HepG2 (cell line): ENCODE measurements around the gene ATP1A1. TPM values are rescaled to one million over a fixed set of nuclear protein-coding genes. Genes with fewer than 3 reads are reported as not detected.

Experiments used
- ATAC-seq: fragments of 200-7000 bp; cut with Tn5 transposase; 3 replicates; pipeline ENCODE4 v1.9.1; 2020; ENCODE audit warnings: mild to moderate bottlenecking, moderate library complexity
- BruUV-seq: library from RNA; stranded (reverse); fragments of 400-500 nt; replicated peaks from 2 replicates; lab custom pipeline; 2021; lab: Mats Ljungman, UMichigan
- CTCF ChIA-PET: fragments of 300-600 bp; formaldehyde crosslinking; extraction: SDS; loops from one replicate; lab custom pipeline; 2021; ENCODE audit warnings: low total read pairs, inconsistent platforms, low intra/inter-chr PET ratio; lab: Yijun Ruan, JAX
- POLR2A ChIA-PET: fragments of 350-600 bp; sonication (Branson Sonifier 250); formaldehyde crosslinking; loops from one replicate; lab custom pipeline; 2020; ENCODE audit warnings: antibody characterized with exemption, inconsistent platforms; lab: Yijun Ruan, JAX
- DNase-seq: peaks from one replicate; pipeline ENCODE4 v3.0.0-alpha.2; 2015; ENCODE audit warnings: low spot score
- FAIRE-seq: peaks from 3 replicates; lab custom pipeline; 2011; peaks lifted over from hg19 to GRCh38; lab: Jason Lieb, UNC
- H2AFZ ChIP-seq: one replicate; pipeline ENCODE4 v1.6.1; 2011; ENCODE audit warnings: low read length, inconsistent platforms
- H3K27ac ChIP-seq: fragments of 300-600 bp; 3 replicates; pipeline ENCODE4 v1.8.0; 2011; ENCODE audit warnings: mixed run types, mild to moderate bottlenecking, mixed read lengths, low read length, inconsistent platforms; ENCODE audit not compliant: insufficient read depth; ENCODE audit errors: extremely low read length
- H3K27me3 ChIP-seq, 2 experiments: fragments of 200-600 bp in 1 of 2; 2 replicates in 1 of 2; 3 replicates in 1 of 2; pipeline versions ENCODE4 v1.6.0 to v1.8.0; 2011; ENCODE audit warnings: low read length in 2 of 2, mild to moderate bottlenecking in 2 of 2, moderate library complexity in 2 of 2, inconsistent platforms in 1 of 2; ENCODE audit not compliant: insufficient read depth in 2 of 2, control insufficient read depth in 1 of 2
- H3K36me3 ChIP-seq, 2 experiments: fragments of 200-600 bp in 1 of 2; replicated peaks in 1 of 2; 2 replicates in 1 of 2; 3 replicates in 1 of 2; pipeline versions ENCODE4 v1.5.1 to v1.8.0; 2011; ENCODE audit warnings: low read length in 2 of 2, inconsistent platforms in 1 of 2; ENCODE audit not compliant: insufficient read depth in 2 of 2, control insufficient read depth in 1 of 2
- H3K4me1 ChIP-seq: 2 replicates; pipeline ENCODE4 v1.5.1; 2012; ENCODE audit warnings: low read length, inconsistent platforms; ENCODE audit not compliant: insufficient read depth
- H3K4me2 ChIP-seq: 2 replicates; pipeline ENCODE4 v1.6.0; 2011; ENCODE audit warnings: low read depth, low read length, inconsistent platforms
- H3K4me3 ChIP-seq, 3 experiments: fragments of 200-600 bp in 1 of 3; sonication (generic), shearing (Covaris generic) in 1 of 3; replicated peaks in 1 of 3; 2 replicates each; pipeline ENCODE4 v1.5.1; 2011 to 2016; ENCODE audit warnings: low read length in 3 of 3, inconsistent platforms in 2 of 3, low read depth in 2 of 3, mild to moderate bottlenecking in 2 of 3, control low read depth in 1 of 3, mixed read lengths in 1 of 3; ENCODE audit not compliant: insufficient read depth in 1 of 3
- H3K79me2 ChIP-seq: one replicate; pipeline ENCODE4 v1.6.1; 2011; ENCODE audit warnings: low read length, inconsistent platforms; ENCODE audit not compliant: insufficient read depth
- H3K9ac ChIP-seq: 2 replicates; pipeline ENCODE4 v1.6.0; 2011; ENCODE audit warnings: mild to moderate bottlenecking, low read depth, low read length, inconsistent platforms; ENCODE audit not compliant: insufficient read depth
- H3K9me3 ChIP-seq: 2 replicates; pipeline ENCODE4 v1.5.1; 2012; ENCODE audit warnings: mild to moderate bottlenecking, low read length
- H4K20me1 ChIP-seq: 2 replicates; pipeline ENCODE4 v1.6.0; 2011; ENCODE audit warnings: inconsistent platforms, mild to moderate bottlenecking, low read length, moderate library complexity; ENCODE audit not compliant: insufficient read depth
- CHCHD3 ChIP-seq: sonication (generic); formaldehyde crosslinking; IDR thresholded peaks from 2 replicates; pipeline ENCODE4 v1.8.0; 2022; ENCODE audit warnings: mild to moderate bottlenecking, missing genetic modification reagents, moderate library complexity
- MBD4 ChIP-seq: IDR thresholded peaks from 2 replicates; pipeline ENCODE4 v1.6.1; 2012; ENCODE audit warnings: low read length, inconsistent platforms, borderline replicate concordance
- MEIS2 ChIP-seq: sonication (generic); formaldehyde crosslinking; IDR thresholded peaks from 2 replicates; pipeline ENCODE4 v1.9.0; 2021; ENCODE audit warnings: mild to moderate bottlenecking, missing genetic modification reagents
- POLR2G ChIP-seq: fragments of 200-400 bp; formaldehyde crosslinking; IDR thresholded peaks from 2 replicates; pipeline ENCODE4 v1.6.1; 2018; ENCODE audit warnings: mild to moderate bottlenecking, low read depth, low read length, moderate library complexity
- SAP130 ChIP-seq: IDR thresholded peaks from 2 replicates; pipeline ENCODE4 v1.6.1; 2016; ENCODE audit warnings: low read depth
- ZBTB7A ChIP-seq: sonication (generic); formaldehyde crosslinking; IDR thresholded peaks from 2 replicates; pipeline ENCODE4 v1.8.0; 2022; ENCODE audit warnings: mild to moderate bottlenecking, missing genetic modification reagents
- ZNF556 ChIP-seq: sonication (generic); formaldehyde crosslinking; IDR thresholded peaks from 2 replicates; pipeline ENCODE4 v1.4.0; 2020; ENCODE audit warnings: mild to moderate bottlenecking, missing genetic modification reagents, borderline replicate concordance
- WGBS: methylation state at CpG from one replicate; pipeline ENCODE4 v1.1.6; 2017; ENCODE audit warnings: low lambda C conversion rate; 5-methylcytosine and 5-hydroxymethylcytosine counted together
- in situ Hi-C: cut with HindIII; loops from 2 replicates; pipeline ENCODE4 v1.10.0; 2017; ENCODE audit warnings: low pct_unique_long_range_greater_than_20kb; ENCODE audit not compliant: extremely low pct_ligation_motif_present
- intact Hi-C: fragments of 100-400 bp; cut with micrococcal nuclease; formaldehyde crosslinking; loops from one replicate; pipeline ENCODE4 v1.10.0; 2022; ENCODE audit not compliant: unreplicated experiment
- polyA plus RNA-seq, 8 experiments: library from polyadenylated mRNA; depleted of rRNA in 3 of 8; stranded (reverse) in 7 of 8; unstranded in 1 of 8; fragments of >200 nt; fragmentation: Illumina TruSeq in 4 of 8; extraction: Trizol in 4 of 8; gene quantifications; 2 replicates each; pipeline versions ENCODE4 v1.2.1 to v1.2.3, GENCODE V29; 2011 to 2016; ENCODE audit warnings: low read depth in 4 of 8, missing spikeins in 1 of 8, mixed read lengths in 1 of 8; ENCODE audit not compliant: insufficient read depth in 1 of 8
- total RNA-seq, 5 experiments: library from RNA; depleted of rRNA; stranded (reverse); fragments of >200 nt; fragmentation: Illumina TruSeq; extraction: Trizol; gene quantifications; 2 replicates each; pipeline ENCODE4 v1.2.3, GENCODE V29; 2016; ENCODE audit warnings: low read depth in 1 of 5
- TF ChIP-seq, protein P1 (sequence below): sonication (generic); formaldehyde crosslinking; IDR thresholded peaks from 2 replicates; pipeline ENCODE4 v1.5.0; 2020; ENCODE audit warnings: missing genetic modification reagents
- TF ChIP-seq, protein P2 (sequence below): sonication (generic); formaldehyde crosslinking; conservative IDR thresholded peaks from 2 replicates; pipeline ENCODE4 v1.4.0; 2020; ENCODE audit warnings: missing genetic modification reagents

ATP1A1 gene
- total and polyA plus RNA-seq, 2 of the 13 experiments (the other 11 are each of a cell fraction or from before 2014, with no cell fraction given), result 280 to 705 TPM

DNA sequence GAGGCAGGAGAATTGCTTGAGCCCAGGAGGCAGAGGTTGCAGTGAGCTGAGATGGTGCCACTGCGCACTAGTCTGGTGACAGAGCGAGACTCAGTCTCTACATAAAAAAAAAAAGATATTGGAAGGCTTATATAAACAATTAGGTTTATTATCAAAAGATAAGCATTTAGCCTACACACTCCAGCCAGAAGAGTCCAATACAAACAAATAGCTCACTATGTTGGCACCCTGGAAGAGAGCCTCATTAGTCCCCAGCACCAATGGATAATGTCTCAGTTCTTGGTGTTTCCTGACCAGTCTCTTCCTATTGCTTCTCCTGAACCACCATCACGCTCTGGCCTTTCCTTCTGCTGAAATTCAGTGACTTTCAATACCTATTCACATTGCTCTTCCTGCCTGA, 48.6 kb upstream of the ATP1A1 start:
- Histone ChIP-seq H3K4me1 (peaks cover 41% of the 10 kb centered on the region), H2AFZ (no peak overlapping the region), H3K27ac (no peak overlapping the region)
- in situ Hi-C loops, result no loop called here
- DNase-seq (no peak), FAIRE-seq (no peak), ATAC-seq (no peak)
- POLR2A ChIA-PET, result interaction anchor here (0.6 to 0.8 kb wide), 2 partner anchors 22 to 172 kb away, joined by 3 read pairs; no protein-coding TSS in a partner anchor
- CTCF ChIA-PET, result no interaction called here
- TF ChIP-seq, protein P1, sequence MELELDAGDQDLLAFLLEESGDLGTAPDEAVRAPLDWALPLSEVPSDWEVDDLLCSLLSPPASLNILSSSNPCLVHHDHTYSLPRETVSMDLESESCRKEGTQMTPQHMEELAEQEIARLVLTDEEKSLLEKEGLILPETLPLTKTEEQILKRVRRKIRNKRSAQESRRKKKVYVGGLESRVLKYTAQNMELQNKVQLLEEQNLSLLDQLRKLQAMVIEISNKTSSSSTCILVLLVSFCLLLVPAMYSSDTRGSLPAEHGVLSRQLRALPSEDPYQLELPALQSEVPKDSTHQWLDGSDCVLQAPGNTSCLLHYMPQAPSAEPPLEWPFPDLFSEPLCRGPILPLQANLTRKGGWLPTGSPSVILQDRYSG (CRISPR knock-in tag), result no peak
- no peak for TF ChIP-seq ZNF556
- TF ChIP-seq, protein P2, sequence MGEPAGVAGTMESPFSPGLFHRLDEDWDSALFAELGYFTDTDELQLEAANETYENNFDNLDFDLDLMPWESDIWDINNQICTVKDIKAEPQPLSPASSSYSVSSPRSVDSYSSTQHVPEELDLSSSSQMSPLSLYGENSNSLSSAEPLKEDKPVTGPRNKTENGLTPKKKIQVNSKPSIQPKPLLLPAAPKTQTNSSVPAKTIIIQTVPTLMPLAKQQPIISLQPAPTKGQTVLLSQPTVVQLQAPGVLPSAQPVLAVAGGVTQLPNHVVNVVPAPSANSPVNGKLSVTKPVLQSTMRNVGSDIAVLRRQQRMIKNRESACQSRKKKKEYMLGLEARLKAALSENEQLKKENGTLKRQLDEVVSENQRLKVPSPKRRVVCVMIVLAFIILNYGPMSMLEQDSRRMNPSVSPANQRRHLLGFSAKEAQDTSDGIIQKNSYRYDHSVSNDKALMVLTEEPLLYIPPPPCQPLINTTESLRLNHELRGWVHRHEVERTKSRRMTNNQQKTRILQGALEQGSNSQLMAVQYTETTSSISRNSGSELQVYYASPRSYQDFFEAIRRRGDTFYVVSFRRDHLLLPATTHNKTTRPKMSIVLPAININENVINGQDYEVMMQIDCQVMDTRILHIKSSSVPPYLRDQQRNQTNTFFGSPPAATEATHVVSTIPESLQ (CRISPR knock-in tag), result no peak
- no peak for TF ChIP-seq POLR2G
- no peak for TF ChIP-seq MEIS2
- TF ChIP-seq ZBTB7A (CRISPR knock-in tag), result no peak
- no peak for TF ChIP-seq MBD4
- no peak for TF ChIP-seq SAP130 (CRISPR knock-in tag)
- no peak for TF ChIP-seq CHCHD3
- TF ChIP-seq, all 625 proteins: peak for 0
- WGBS, result 54% methylated on average over 3 of the region's 3 CpGs
- Histone ChIP-seq H3K27me3 (peaks cover 0 to 9% of the 10 kb centered on the region in 2 experiments; a peak in 1 of 5 replicates), H3K36me3 (no peaks in the 10 kb centered on the region), H3K9me3 (no peaks in the 10 kb centered on the region), H3K4me2 (no peak overlapping the region), H3K79me2 (no peaks in the 10 kb centered on the region), H4K20me1 (no peaks in the 10 kb centered on the region), H3K9ac (no peak overlapping the region), H3K4me3 (no peak overlapping the region)
- intact Hi-C loops, result no loop called here
- BruUV-seq, result no TSS peak
